HEK293 (cell line): Measurements from ENCODE around the gene MYADML2.

Experiments
- CTCF ChIA-PET: fragments of 350-600 bp; formaldehyde crosslinking; extraction: SDS; loops from one replicate; lab custom pipeline; 2021; ENCODE audit warnings: antibody characterized with exemption; lab: Yijun Ruan, JAX
- POLR2A ChIA-PET: fragments of 300-600 bp; formaldehyde crosslinking; extraction: SDS; loops from one replicate; lab custom pipeline; 2020; ENCODE audit warnings: antibody characterized with exemption, inconsistent platforms; lab: Yijun Ruan, JAX
- H3K27ac ChIP-seq: fragments of 200-500 bp; sonication (Bioruptor generic); 2 replicates; pipeline ENCODE4 v1.5.1; 2014; ENCODE audit warnings: low read depth, low read length, control low read depth, inconsistent platforms; ENCODE audit errors: extremely low read depth
- H3K36me3 ChIP-seq, 2 experiments: fragments of 200-500 bp in 1 of 2; sonication (Bioruptor generic) in 1 of 2; 1 replicate in 1 of 2; 2 replicates in 1 of 2; pipeline ENCODE4 v1.5.1; 2014 to 2017; ENCODE audit warnings: inconsistent platforms in 2 of 2, low read length in 2 of 2; ENCODE audit not compliant: control insufficient read depth in 2 of 2, insufficient read depth in 1 of 2
- H3K4me1 ChIP-seq: fragments of 200-500 bp; sonication (Bioruptor generic); 2 replicates; pipeline ENCODE4 v1.5.1; 2014; ENCODE audit warnings: mild to moderate bottlenecking, low read length, inconsistent platforms; ENCODE audit not compliant: control insufficient read depth, insufficient read depth
- H3K4me3 ChIP-seq: 2 replicates; pipeline ENCODE4 v1.5.1; 2011; ENCODE audit warnings: low read depth, mild to moderate bottlenecking, control low read depth, low read length, moderate library complexity
- H3K9me3 ChIP-seq: fragments of 200-500 bp; sonication (Bioruptor generic); 2 replicates; pipeline ENCODE4 v1.5.1; 2014; ENCODE audit warnings: low read depth, low read length, inconsistent platforms; ENCODE audit not compliant: control insufficient read depth, insufficient read depth
- BCL11A ChIP-seq: fragments of 450-650 bp; formaldehyde crosslinking; IDR thresholded peaks from 2 replicates; pipeline ENCODE4 v1.5.1; 2016; ENCODE audit warnings: low read depth, missing biosample characterization, missing genetic modification characterization
- GLIS2 ChIP-seq: fragments of 450-650 bp; formaldehyde crosslinking; IDR thresholded peaks from 2 replicates; pipeline ENCODE4 v1.5.1; 2016; ENCODE audit warnings: missing biosample characterization, missing genetic modification characterization
- KLF8 ChIP-seq: fragments of 450-650 bp; formaldehyde crosslinking; IDR thresholded peaks from 2 replicates; pipeline ENCODE4 v1.5.1; 2016; ENCODE audit warnings: missing biosample characterization, missing genetic modification characterization
- MZF1 ChIP-seq: fragments of 450-650 bp; formaldehyde crosslinking; IDR thresholded peaks from 2 replicates; pipeline ENCODE4 v1.5.1; 2017; ENCODE audit warnings: missing biosample characterization, missing genetic modification characterization, borderline replicate concordance
- ZEB2 ChIP-seq: fragments of 450-650 bp; formaldehyde crosslinking; IDR thresholded peaks from 2 replicates; pipeline ENCODE4 v1.5.1; 2016; ENCODE audit warnings: missing biosample characterization, missing genetic modification characterization
- ZNF324 ChIP-seq: fragments of 450-650 bp; formaldehyde crosslinking; IDR thresholded peaks from 2 replicates; pipeline ENCODE4 v1.5.1; 2016; ENCODE audit warnings: missing biosample characterization, missing genetic modification characterization
- ZNF560 ChIP-seq: fragments of 450-650 bp; formaldehyde crosslinking; IDR thresholded peaks from 2 replicates; pipeline ENCODE4 v1.5.1; 2017; ENCODE audit warnings: missing biosample characterization, missing genetic modification characterization, borderline replicate concordance
- ZNF777 ChIP-seq: fragments of 450-650 bp; formaldehyde crosslinking; IDR thresholded peaks from 2 replicates; pipeline ENCODE4 v1.5.1; 2017; ENCODE audit warnings: missing biosample characterization, missing genetic modification characterization, borderline replicate concordance
- TF ChIP-seq, protein P1 (sequence below): sonication (generic); formaldehyde crosslinking; IDR thresholded peaks from 2 replicates; pipeline ENCODE4 v1.8.1; 2022; ENCODE audit warnings: mild to moderate bottlenecking, moderate library complexity, missing genetic modification reagents
- TF ChIP-seq, protein P2 (sequence below): fragments of 450-650 bp; formaldehyde crosslinking; IDR thresholded peaks from 2 replicates; pipeline ENCODE4 v1.5.1; 2016; ENCODE audit warnings: missing biosample characterization, missing genetic modification characterization
- TF ChIP-seq, protein P3 (sequence below): fragments of 450-650 bp; formaldehyde crosslinking; IDR thresholded peaks from 2 replicates; pipeline ENCODE4 v1.5.1; 2016; ENCODE audit warnings: missing biosample characterization, missing genetic modification characterization
- TF ChIP-seq, protein P4 (sequence below): fragments of 450-650 bp; formaldehyde crosslinking; IDR thresholded peaks from 2 replicates; pipeline ENCODE4 v1.5.1; 2016; ENCODE audit warnings: missing biosample characterization, missing genetic modification characterization
- TF ChIP-seq, protein P5 (sequence below): fragments of 450-650 bp; formaldehyde crosslinking; IDR thresholded peaks from 2 replicates; pipeline ENCODE4 v1.5.1; 2017; ENCODE audit warnings: missing biosample characterization, missing genetic modification characterization
- TF ChIP-seq, protein P6 (sequence below): fragments of 450-650 bp; IDR thresholded peaks from 2 replicates; pipeline ENCODE4 v1.5.1; 2018; ENCODE audit warnings: missing biosample characterization, mild to moderate bottlenecking, missing genetic modification characterization
- TF ChIP-seq, protein P7 (sequence below): fragments of 450-650 bp; formaldehyde crosslinking; IDR thresholded peaks from 2 replicates; pipeline ENCODE4 v1.5.0; 2017; ENCODE audit warnings: missing biosample characterization, missing genetic modification characterization, borderline replicate concordance

Gene MYADML2

DNA sequence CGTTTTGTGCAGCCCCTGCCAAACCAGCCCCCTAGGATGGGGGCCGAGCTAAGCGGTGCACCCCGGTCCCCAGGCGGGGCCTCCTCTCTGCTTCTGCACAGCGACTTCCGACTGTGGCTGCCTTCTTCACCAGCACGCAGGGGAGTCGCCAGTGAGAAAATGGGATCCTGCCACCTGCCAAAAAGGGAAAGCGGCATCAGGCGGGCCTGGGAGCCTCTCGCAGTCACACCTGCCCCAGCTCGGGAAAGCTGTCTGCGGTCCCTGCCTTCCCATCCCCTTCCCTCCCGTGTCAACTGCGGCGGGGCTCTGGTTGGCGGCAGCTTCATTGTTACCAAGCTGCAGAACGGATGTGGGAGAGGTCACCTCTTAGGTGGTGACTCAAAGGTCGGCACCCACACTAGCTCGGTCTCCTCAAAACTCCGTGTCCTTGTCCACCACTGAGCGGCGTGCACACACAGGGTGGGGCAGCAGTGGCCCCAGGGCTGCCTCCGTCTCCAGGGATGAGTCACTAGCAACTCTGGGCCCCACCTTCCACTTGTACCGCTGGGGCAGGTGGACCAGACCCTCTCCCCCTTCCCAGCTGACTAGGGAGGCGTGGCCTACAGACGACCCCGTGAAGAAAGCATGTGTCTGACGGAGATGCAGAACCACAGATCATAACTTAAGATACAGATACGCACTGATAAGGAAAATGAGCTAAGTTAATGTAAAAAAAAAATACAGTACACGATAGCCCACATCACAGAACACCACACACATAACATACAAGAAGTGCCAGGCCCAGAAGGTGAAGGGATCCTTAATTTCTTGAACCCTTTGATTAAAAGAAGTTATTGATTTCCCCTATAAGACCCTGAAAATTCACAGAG, 34.4 kb downstream of the MYADML2 start (continued):
- peak; percentile 17; the same call in 1 of the 2 replicates for TF ChIP-seq KLF8
- TF ChIP-seq, protein P1, sequence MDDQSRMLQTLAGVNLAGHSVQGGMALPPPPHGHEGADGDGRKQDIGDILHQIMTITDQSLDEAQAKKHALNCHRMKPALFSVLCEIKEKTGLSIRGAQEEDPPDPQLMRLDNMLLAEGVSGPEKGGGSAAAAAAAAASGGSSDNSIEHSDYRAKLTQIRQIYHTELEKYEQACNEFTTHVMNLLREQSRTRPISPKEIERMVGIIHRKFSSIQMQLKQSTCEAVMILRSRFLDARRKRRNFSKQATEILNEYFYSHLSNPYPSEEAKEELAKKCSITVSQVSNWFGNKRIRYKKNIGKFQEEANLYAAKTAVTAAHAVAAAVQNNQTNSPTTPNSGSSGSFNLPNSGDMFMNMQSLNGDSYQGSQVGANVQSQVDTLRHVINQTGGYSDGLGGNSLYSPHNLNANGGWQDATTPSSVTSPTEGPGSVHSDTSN, result 0 out of 2 replicates have a peak, but pooled peaks have one; percentile 27
- no peak for TF ChIP-seq ZNF324 (tag by site-specific recombination)

DNA sequence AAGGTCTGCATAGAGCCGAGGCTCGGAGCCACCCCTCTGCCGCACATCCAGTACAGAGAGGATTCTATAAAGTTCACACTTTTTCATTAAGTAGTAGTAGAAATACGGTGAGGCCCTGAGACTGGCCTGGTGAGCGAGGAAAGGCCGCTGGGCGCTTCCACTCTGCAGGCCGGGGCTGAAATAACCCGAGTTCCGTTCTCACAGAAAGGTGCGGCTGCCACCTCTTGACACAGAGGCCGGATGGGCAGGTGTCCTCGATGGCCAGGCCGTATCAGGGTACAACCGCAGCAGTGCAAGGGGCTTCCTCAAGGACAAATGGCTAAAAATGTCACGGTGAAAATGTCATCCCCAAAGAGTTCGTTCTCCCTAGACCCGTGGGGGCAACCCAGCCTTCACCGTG, 35.1 kb downstream of the MYADML2 start:
- ChIA-PET CTCF (interaction anchor here (1.9 kb wide), 1 partner anchor 43 kb away, joined by 8 read pairs; no protein-coding TSS in a partner anchor), POLR2A (interaction anchor here (0.5 to 2.0 kb wide), 6 partner anchors 10 to 209 kb away, joined by 3 to 10 read pairs (median 4); partner anchors contain the start of genes MAFG and MRPL12)
- H3K27ac ChIP-seq, result no peak overlapping the region
- TF ChIP-seq, protein P2, sequence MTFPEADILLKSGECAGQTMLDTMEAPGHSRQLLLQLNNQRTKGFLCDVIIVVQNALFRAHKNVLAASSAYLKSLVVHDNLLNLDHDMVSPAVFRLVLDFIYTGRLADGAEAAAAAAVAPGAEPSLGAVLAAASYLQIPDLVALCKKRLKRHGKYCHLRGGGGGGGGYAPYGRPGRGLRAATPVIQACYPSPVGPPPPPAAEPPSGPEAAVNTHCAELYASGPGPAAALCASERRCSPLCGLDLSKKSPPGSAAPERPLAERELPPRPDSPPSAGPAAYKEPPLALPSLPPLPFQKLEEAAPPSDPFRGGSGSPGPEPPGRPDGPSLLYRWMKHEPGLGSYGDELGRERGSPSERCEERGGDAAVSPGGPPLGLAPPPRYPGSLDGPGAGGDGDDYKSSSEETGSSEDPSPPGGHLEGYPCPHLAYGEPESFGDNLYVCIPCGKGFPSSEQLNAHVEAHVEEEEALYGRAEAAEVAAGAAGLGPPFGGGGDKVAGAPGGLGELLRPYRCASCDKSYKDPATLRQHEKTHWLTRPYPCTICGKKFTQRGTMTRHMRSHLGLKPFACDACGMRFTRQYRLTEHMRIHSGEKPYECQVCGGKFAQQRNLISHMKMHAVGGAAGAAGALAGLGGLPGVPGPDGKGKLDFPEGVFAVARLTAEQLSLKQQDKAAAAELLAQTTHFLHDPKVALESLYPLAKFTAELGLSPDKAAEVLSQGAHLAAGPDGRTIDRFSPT, result no peak
- TF ChIP-seq ZEB2 (tag by site-specific recombination) (0 out of 2 replicates have a peak, but pooled peaks have one; percentile 1), MZF1 (tag by site-specific recombination) (no peak)
- H3K9me3 ChIP-seq, result no peaks in the 10 kb centered on the region
- H3K4me3 ChIP-seq, result no peak overlapping the region
- peaks cover 10% of the 10 kb centered on the region for H3K4me1 ChIP-seq
- H3K36me3 ChIP-seq, result peaks cover 0 to 68% of the 10 kb centered on the region in 2 experiments; a peak in 1 of 3 replicates

DNA sequence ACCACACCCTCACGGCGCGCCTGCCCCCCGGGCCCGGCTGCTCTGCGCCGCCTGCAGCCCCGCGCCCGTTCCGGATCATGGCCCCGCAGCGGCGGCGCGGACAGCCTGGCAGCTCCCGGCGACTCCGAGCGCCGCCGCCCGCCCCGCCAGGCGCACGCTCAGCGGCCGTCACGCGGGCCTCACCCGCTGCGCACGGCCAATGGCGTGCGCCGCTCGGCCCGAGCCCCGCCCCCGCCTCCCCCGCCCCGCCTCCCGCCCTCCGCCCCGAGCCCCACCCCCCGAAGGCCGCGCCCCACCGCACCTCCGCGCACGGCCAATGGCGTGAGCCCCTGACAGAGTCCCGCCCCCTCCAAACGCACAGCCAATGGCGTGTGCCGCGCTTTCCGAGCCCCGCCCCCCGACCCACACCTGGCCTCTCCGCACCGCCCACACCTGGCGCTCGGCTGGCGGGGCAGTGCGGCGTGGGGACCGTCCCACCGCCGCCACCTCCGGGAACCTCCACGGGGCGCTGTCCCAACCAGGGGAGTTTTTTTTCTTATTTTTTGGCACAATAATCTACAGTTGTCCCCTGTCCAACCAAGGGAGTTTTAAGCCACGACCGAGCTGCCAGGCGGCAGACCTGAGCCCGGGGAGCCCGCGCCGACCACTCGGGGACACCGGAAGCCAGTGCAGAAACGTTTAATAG, 35.6 kb downstream of the MYADML2 start, which contains the start of gene PCYT2:
Gene PCYT2 (minus strand): TSS at position 123 of the 685 bp plus-strand sequence. CDS start 44 bp downstream, at position 79.
- H3K4me3 ChIP-seq, result peak within 1 kb of the TSS; percentile 52
- H3K36me3 ChIP-seq, result peaks cover 0 to 73% of the 10 kb centered on the region in 2 experiments; a peak in 1 of 3 replicates
- CTCF ChIA-PET, result interaction anchor here (1.1 to 1.9 kb wide), 2 partner anchors 14 to 42 kb away, joined by 3 to 8 read pairs; no protein-coding TSS in a partner anchor
- peak within 1 kb of the TSS; percentile 62; the same call in 1 of the 2 replicates for H3K27ac ChIP-seq
- POLR2A ChIA-PET, result interaction anchor here (1.0 to 2.0 kb wide), 5 partner anchors 10 to 111 kb away, joined by 3 to 10 read pairs (median 4); partner anchors contain the start of genes CENPX, LRRC45 and MAFG
- H3K9me3 ChIP-seq, result no peaks in the 10 kb centered on the region
- peaks cover 7% of the 10 kb centered on the region for H3K4me1 ChIP-seq
- TF ChIP-seq ZNF560 (tag by site-specific recombination), result no peak
- no peak for TF ChIP-seq BCL11A (tag by site-specific recombination)
- TF ChIP-seq ZNF777, result no peak
- TF ChIP-seq, protein P3, sequence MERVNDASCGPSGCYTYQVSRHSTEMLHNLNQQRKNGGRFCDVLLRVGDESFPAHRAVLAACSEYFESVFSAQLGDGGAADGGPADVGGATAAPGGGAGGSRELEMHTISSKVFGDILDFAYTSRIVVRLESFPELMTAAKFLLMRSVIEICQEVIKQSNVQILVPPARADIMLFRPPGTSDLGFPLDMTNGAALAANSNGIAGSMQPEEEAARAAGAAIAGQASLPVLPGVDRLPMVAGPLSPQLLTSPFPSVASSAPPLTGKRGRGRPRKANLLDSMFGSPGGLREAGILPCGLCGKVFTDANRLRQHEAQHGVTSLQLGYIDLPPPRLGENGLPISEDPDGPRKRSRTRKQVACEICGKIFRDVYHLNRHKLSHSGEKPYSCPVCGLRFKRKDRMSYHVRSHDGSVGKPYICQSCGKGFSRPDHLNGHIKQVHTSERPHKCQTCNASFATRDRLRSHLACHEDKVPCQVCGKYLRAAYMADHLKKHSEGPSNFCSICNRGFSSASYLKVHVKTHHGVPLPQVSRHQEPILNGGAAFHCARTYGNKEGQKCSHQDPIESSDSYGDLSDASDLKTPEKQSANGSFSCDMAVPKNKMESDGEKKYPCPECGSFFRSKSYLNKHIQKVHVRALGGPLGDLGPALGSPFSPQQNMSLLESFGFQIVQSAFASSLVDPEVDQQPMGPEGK (tag by site-specific recombination), result peak; percentile 42; the same call in 1 of the 2 replicates
- TF ChIP-seq, protein P4, sequence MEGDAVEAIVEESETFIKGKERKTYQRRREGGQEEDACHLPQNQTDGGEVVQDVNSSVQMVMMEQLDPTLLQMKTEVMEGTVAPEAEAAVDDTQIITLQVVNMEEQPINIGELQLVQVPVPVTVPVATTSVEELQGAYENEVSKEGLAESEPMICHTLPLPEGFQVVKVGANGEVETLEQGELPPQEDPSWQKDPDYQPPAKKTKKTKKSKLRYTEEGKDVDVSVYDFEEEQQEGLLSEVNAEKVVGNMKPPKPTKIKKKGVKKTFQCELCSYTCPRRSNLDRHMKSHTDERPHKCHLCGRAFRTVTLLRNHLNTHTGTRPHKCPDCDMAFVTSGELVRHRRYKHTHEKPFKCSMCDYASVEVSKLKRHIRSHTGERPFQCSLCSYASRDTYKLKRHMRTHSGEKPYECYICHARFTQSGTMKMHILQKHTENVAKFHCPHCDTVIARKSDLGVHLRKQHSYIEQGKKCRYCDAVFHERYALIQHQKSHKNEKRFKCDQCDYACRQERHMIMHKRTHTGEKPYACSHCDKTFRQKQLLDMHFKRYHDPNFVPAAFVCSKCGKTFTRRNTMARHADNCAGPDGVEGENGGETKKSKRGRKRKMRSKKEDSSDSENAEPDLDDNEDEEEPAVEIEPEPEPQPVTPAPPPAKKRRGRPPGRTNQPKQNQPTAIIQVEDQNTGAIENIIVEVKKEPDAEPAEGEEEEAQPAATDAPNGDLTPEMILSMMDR (tag by site-specific recombination), result peak; percentile 49; the same call in 1 of the 2 replicates
- TF ChIP-seq, protein P5, sequence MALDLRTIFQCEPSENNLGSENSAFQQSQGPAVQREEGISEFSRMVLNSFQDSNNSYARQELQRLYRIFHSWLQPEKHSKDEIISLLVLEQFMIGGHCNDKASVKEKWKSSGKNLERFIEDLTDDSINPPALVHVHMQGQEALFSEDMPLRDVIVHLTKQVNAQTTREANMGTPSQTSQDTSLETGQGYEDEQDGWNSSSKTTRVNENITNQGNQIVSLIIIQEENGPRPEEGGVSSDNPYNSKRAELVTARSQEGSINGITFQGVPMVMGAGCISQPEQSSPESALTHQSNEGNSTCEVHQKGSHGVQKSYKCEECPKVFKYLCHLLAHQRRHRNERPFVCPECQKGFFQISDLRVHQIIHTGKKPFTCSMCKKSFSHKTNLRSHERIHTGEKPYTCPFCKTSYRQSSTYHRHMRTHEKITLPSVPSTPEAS (tag by site-specific recombination), result no peak
- TF ChIP-seq, protein P6, sequence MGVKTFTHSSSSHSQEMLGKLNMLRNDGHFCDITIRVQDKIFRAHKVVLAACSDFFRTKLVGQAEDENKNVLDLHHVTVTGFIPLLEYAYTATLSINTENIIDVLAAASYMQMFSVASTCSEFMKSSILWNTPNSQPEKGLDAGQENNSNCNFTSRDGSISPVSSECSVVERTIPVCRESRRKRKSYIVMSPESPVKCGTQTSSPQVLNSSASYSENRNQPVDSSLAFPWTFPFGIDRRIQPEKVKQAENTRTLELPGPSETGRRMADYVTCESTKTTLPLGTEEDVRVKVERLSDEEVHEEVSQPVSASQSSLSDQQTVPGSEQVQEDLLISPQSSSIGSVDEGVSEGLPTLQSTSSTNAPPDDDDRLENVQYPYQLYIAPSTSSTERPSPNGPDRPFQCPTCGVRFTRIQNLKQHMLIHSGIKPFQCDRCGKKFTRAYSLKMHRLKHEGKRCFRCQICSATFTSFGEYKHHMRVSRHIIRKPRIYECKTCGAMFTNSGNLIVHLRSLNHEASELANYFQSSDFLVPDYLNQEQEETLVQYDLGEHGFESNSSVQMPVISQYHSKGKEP (tag by site-specific recombination), result no peak
- TF ChIP-seq, protein P7, sequence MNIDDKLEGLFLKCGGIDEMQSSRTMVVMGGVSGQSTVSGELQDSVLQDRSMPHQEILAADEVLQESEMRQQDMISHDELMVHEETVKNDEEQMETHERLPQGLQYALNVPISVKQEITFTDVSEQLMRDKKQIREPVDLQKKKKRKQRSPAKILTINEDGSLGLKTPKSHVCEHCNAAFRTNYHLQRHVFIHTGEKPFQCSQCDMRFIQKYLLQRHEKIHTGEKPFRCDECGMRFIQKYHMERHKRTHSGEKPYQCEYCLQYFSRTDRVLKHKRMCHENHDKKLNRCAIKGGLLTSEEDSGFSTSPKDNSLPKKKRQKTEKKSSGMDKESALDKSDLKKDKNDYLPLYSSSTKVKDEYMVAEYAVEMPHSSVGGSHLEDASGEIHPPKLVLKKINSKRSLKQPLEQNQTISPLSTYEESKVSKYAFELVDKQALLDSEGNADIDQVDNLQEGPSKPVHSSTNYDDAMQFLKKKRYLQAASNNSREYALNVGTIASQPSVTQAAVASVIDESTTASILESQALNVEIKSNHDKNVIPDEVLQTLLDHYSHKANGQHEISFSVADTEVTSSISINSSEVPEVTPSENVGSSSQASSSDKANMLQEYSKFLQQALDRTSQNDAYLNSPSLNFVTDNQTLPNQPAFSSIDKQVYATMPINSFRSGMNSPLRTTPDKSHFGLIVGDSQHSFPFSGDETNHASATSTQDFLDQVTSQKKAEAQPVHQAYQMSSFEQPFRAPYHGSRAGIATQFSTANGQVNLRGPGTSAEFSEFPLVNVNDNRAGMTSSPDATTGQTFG, result no peak
- peak; percentile 68; the same call in 1 of the 2 replicates for TF ChIP-seq GLIS2
